NB4 (cell line): Measurements from ENCODE around the gene TMEM184A.
A peak's percentile ranks its signal among the peaks of the same experiment; 100 is the strongest.

Experiments used
- POLR2A ChIP-seq: IDR thresholded peaks from 2 replicates; pipeline ENCODE4 v1.6.1; 2011; ENCODE audit warnings: mild to moderate bottlenecking; ENCODE audit not compliant: insufficient read length; ENCODE audit errors: extremely low read depth
- TF ChIP-seq, protein P1 (sequence below): IDR thresholded peaks from one replicate; pipeline ENCODE4 v1.5.1; 2012; ENCODE audit warnings: low read depth, low read length

DNA sequence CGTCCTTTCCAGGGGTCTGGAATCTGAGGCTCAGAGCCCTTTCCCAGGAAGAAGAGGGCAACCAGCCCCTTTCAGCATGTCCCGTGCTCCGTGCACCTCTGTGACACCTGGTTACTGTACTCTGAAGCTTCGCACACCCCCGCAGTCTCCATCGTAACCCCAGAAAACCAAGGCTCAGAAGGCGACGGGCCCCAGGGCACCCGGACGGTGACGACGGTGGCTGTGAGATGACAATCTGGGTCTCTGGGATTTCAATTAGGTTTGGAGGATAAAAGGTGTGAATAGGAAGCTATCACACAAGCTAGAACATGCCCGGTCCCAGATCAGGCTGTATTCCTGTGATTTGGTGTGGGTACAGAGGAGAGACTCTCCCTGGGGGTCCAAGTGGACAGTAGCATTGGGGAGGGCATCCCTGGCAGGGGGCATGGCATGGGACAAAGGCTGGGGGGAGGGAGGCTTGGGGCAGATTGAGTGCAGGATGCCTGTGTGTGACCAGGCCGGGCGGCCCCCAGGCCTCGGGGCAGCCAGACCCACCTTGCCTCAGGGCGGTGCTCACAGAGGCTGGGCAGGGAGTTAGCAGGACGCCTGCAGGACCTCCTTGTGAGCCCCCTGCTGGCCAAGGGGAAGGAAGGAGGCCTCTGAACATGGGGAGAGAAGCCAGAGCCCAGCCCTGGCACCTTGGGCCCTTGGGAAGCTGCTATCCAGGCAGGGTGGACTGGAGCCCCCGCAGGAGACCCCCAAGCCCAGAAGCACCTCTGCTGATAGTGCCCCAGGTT is 37.3 kb upstream of the TMEM184A start:
- no peak for TF ChIP-seq POLR2A
- TF ChIP-seq, protein P1, sequence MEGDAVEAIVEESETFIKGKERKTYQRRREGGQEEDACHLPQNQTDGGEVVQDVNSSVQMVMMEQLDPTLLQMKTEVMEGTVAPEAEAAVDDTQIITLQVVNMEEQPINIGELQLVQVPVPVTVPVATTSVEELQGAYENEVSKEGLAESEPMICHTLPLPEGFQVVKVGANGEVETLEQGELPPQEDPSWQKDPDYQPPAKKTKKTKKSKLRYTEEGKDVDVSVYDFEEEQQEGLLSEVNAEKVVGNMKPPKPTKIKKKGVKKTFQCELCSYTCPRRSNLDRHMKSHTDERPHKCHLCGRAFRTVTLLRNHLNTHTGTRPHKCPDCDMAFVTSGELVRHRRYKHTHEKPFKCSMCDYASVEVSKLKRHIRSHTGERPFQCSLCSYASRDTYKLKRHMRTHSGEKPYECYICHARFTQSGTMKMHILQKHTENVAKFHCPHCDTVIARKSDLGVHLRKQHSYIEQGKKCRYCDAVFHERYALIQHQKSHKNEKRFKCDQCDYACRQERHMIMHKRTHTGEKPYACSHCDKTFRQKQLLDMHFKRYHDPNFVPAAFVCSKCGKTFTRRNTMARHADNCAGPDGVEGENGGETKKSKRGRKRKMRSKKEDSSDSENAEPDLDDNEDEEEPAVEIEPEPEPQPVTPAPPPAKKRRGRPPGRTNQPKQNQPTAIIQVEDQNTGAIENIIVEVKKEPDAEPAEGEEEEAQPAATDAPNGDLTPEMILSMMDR = peak; percentile 74
